ENCODE data around the gene GLIPR1. TPM values are rescaled to one million over a fixed set of nuclear protein-coding genes. Genes with fewer than 3 reads are reported as not detected.
"Not testable (repeated sequence)": the region's sequence is repeated elsewhere in the genome, so short reads cannot be mapped to it uniquely, and the experiment has no call there.

GLIPR1 gene
- total RNA-seq, 1 experiment from 2014 or later = 13.3 TPM

GRCh38 chr12:75511116-75512048, 30.8 kb downstream of the GLIPR1 start, which contains the start of gene KRR1:
Gene KRR1, minus strand, starts transcription at chr12:75511609. Its CDS starts 12 bp downstream, at chr12:75511597.
- peak; percentile 94 for DNase-seq (ENCODE audit: low spot score)

- DNase-seq (ENCODE audit: low spot score) = not testable (repeated sequence)
Observed at GRCh38 chr12:75521224-75521623, 40.7 kb downstream of the GLIPR1 start.

DNA sequence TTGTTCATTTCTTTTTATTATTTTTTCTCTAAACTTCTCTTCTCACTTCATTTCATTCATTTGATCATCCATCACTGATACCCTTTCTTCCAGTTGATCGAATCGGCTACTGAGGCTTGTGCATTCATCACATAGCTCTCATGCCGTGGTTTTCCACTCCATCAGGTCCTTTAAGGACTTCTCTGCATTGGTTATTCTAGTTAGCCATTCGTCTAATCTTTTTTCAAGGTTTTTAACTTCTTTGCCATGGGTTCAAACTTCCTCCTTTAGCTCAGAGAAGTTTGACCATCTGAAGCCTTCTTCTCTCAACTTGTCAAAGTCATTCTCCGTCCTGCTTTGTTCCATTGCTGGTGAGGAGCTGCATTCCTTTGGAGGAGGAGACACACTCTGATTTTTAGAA, 41.6 kb downstream of the GLIPR1 start:
- not testable (repeated sequence) for DNase-seq (ENCODE audit: low spot score)

DNA sequence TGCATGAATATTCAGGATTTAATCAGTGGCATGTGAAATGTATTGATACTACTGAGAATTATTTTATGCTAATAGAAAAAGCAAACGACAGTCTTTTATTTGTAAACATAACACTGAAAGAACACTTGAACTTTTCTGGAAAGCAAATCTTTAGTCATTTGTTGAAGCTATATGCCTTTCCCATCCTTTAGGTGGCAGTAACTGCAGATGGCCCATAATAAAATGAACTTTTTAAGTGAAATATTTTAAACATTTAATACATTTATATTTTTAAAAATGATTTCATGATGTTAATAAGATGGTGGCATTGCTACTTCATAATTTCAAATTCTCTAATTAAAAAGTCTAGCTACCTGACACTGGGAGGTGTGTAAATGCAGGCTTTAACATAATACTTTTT, 44.7 kb downstream of the GLIPR1 start:
- DNase-seq (ENCODE audit: low spot score) = no peak

DNA sequence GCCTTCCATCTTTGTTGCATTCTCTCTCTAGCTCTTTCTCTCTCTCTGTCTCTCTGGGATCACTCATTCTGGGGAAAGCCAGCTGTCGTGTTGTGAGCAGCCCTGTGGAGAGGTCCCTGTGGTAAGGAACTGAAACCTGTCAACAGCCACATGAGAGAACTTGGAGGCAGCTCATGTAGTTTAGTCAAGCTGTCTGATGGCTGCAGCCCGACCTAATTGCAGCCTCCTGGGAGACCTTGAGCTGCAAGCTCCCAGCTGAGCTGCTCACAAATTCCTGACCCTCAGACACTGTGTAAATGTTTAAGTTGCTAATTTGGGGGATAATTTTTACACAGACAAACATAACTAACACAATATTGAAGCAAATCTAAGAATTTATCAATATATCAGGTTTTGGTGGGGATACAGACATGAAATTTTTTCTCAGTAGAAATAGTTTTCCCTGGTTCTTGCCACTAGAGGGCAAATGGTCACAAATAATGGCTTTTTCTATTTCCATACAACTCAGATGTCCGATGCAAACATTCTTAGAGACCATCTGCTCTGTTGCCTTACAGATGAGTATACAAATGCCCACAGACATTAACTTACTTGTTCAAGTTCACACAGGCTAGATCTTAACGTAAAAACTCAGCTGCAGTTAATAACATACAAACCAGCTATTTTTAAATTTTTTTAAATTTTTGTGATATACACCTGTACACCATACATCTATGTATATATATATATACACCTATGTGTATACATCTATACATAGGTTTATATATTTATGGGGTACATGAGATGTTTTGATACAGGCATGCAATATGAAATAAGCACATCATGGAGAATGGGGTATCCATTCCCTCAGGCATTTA, 46.3 kb downstream of the GLIPR1 start:
- peak; percentile 47 for DNase-seq (ENCODE audit: low spot score)

GRCh38 chr12:75528272-75528671, 47.7 kb downstream of the GLIPR1 start:
- no peak for DNase-seq (ENCODE audit: low spot score)

- DNase-seq (ENCODE audit: low spot score) = no peak
Observed at GRCh38 chr12:75528692-75529091, 48.1 kb downstream of the GLIPR1 start.

DNA sequence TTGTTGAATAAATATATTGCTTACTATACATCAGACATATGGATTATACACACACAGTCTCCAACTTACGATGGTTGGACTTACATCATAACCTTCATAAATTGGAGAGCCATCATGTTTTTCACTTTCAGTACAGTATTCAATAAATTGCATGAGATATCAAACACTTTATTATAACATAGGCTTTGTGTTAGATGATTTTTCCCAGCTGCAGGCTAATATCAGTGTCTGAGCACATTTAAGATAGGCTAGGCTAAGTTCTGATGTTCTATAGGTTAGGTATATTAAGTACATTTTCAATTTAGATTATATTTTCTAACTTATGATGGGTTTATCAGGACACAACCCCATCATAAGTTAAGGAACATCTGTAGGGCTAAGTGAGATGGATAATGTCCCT, 48.8 kb downstream of the GLIPR1 start:
- DNase-seq (ENCODE audit: low spot score) = no peak

DNA sequence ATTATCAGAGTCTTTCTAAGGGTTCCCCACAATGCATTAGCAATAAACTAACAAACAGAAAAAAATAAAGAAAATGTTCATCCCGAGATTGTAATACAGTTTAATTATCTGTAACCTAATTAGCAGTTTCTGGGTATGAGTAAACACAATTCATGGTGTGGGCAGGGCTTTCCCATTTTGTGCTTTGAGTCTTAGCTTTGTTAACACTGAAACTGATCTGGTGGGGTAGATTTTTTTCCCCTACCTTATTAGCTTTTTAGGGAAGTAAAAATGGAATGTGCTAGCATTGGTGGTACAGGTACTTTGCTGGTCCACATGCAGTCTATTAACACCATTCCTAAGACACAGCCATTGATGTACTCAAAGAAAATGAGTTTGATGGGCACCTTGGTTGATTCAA, 49.3 kb downstream of the GLIPR1 start:
- DNase-seq (ENCODE audit: low spot score) = no peak

GRCh38 chr12:75533239-75533638, 52.7 kb downstream of the GLIPR1 start:
- DNase-seq (ENCODE audit: low spot score) = no peak

- DNase-seq (ENCODE audit: low spot score) = no peak
Observed at GRCh38 chr12:75539889-75540288, 59.3 kb downstream of the GLIPR1 start.

GRCh38 chr12:75542942-75543341, 62.4 kb downstream of the GLIPR1 start:
- DNase-seq (ENCODE audit: low spot score) = no peak

DNA sequence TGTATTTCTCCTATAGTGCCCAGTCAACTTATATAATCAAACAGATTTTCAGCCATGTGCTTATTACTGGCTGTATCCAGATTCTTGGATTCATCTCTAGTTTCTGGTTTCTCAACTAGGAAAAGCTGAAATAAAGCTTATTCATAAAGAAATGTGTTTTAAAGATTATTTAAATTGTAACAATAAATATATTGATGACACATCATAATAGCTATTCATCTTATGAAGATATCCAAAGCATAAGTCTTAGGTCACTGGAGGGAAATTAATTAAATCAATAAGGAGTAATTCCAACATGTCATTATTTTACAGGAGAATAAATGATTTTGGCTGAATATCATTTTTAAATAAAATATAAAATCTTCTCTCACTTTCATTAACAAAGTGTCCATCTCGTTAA, 63.0 kb downstream of the GLIPR1 start:
- DNase-seq (ENCODE audit: low spot score) = no peak

DNA sequence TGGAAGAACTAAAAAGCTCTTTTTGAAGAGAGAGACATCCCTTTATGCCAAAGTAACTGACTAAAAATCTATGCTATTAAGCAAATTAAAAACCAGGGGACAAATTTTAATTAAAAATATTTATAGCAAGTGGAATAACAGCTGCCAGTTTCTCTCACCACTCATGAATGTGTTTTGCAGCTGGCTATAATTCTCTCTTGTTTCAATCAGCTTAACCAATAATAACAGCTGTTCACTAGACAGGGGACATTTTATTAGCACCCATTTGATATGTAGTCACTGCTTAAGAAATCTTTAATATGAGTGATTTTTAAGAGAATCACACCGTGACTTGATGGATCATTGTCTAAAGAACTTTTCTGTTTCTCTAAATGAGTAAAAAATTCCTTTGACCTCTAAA, 65.1 kb downstream of the GLIPR1 start:
- DNase-seq (ENCODE audit: low spot score) = no peak

GRCh38 chr12:75548879-75549278, 68.3 kb downstream of the GLIPR1 start:
- no peak for DNase-seq (ENCODE audit: low spot score)

- DNase-seq (ENCODE audit: low spot score) = no peak
Observed at GRCh38 chr12:75549989-75550388, 69.4 kb downstream of the GLIPR1 start.

DNA sequence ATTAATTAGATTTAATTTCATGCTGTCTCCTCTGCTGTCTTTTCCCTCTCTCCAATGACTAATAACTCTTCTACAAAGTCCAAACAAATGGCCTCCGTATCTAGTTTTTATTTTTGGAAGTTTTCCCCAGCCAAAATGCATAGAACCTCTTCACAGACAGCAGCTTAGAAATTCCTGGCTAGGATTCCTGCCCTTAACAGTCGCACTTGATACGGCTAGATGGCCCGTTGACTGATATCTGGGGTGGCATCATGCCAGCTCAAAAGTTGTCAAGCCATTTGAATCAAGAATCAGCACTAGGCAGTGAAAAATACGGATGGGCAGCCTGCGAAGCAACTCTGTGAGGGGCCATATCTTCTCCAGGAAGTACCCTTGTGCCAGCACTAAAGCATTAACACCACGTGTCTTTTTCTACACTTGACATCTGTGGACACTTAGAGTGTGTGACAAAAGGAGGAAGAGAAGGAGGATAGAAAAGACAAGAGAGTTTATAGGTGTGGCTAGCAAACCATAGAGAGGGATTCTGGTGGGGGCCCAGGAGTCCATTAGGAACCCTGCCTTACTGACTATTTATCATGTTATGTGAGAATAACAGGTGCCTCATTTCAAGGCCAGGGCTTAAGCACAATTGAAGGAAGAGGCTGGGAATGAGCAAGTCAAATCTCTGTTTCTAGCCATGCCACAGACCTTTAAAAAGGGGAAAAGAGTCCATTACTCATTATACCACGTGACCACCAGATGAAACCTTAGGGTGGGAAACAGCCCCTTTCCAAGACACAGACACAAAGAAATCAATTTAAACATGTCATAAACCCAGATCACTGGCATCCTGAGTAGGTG, 70.1 kb downstream of the GLIPR1 start:
- DNase-seq (ENCODE audit: low spot score) = peak; percentile 33

GRCh38 chr12:75551477-75551876, 70.9 kb downstream of the GLIPR1 start:
- DNase-seq (ENCODE audit: low spot score) = no peak

DNA sequence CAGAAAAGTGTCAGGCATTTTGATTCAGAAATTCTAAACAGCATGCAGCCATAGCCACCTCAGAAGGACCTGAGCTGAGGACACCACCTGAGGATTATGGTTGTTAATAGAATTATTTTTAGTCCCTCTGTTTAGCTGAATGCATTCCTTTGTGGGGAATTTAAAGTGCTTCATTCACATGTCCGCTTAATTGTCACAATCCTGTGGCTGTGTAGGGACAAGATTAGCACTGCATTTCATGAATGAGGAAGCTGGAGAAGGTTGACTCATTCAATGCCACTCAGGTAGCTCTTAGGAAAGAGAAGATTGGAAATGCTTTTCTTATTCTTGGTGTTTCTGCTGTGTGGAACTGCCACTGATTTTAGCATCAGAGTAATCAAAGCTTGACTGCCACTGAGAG, 72.8 kb downstream of the GLIPR1 start:
- peak; percentile 29 for DNase-seq (ENCODE audit: low spot score)

All from A172 (cell line).